OCI-LY7 (cell line): ENCODE measurements around the gene SASH1. TPM values are rescaled to one million over a fixed set of nuclear protein-coding genes. Genes with fewer than 3 reads are reported as not detected.

Experiments used
- BruUV-seq: library from RNA; stranded (reverse); fragments of 400-500 nt; replicated peaks from 2 replicates; lab custom pipeline; 2021; lab: Mats Ljungman, UMichigan
- CTCF ChIA-PET: fragments of 300-600 bp; sonication (Branson Sonifier 250); formaldehyde crosslinking; loops from one replicate; lab custom pipeline; 2022; ENCODE audit warnings: antibody characterized with exemption; ENCODE audit not compliant: unreplicated experiment; lab: Charles Lee
- POLR2A ChIA-PET: fragments of 300-600 bp; sonication (Branson Sonifier 250); formaldehyde crosslinking; loops from one replicate; lab custom pipeline; 2022; ENCODE audit warnings: antibody characterized with exemption; lab: Charles Lee
- DNase-seq: peaks from one replicate; pipeline ENCODE4 v3.0.0-alpha.2; 2015; ENCODE audit warnings: low spot score
- H2AFZ ChIP-seq: fragments of 200-600 bp; sonication (generic), shearing (Covaris generic); 2 replicates; pipeline ENCODE4 v1.6.1; 2014; ENCODE audit warnings: mild to moderate bottlenecking, antibody characterized with exemption, low read length, moderate library complexity
- H3K27ac ChIP-seq: fragments of 200-600 bp; sonication (generic); 2 replicates; pipeline ENCODE4 v1.5.1; 2014; ENCODE audit warnings: mixed run types, low read depth, mild to moderate bottlenecking, moderate library complexity, low read length, inconsistent platforms; ENCODE audit not compliant: poor library complexity, severe bottlenecking
- H3K36me3 ChIP-seq: fragments of 200-600 bp; sonication (generic); 2 replicates; pipeline ENCODE4 v1.6.1; 2014; ENCODE audit warnings: mild to moderate bottlenecking, antibody characterized with exemption, low read length, moderate library complexity, mixed read lengths; ENCODE audit not compliant: insufficient read depth
- H3K4me1 ChIP-seq: fragments of 200-600 bp; sonication (generic); 2 replicates; pipeline ENCODE4 v1.5.1; 2014; ENCODE audit warnings: mild to moderate bottlenecking, low read length; ENCODE audit not compliant: insufficient read depth, poor library complexity, severe bottlenecking
- H3K4me2 ChIP-seq: fragments of 200-600 bp; sonication (generic); 2 replicates; pipeline ENCODE4 v1.6.1; 2014; ENCODE audit warnings: mild to moderate bottlenecking, low read length
- H3K4me3 ChIP-seq: fragments of 200-600 bp; sonication (generic); 2 replicates; pipeline ENCODE4 v1.5.1; 2014; ENCODE audit warnings: mild to moderate bottlenecking, low read depth, low read length; ENCODE audit not compliant: poor library complexity, severe bottlenecking
- H3K79me2 ChIP-seq: fragments of 200-600 bp; sonication (generic); 2 replicates; pipeline ENCODE4 v1.6.1; 2016; ENCODE audit warnings: low read depth, mild to moderate bottlenecking, low read length, moderate library complexity, mixed read lengths; ENCODE audit not compliant: insufficient read depth
- H3K9me2 ChIP-seq: fragments of 200-600 bp; sonication (generic); 2 replicates; pipeline ENCODE4 v1.6.1; 2016; ENCODE audit warnings: mild to moderate bottlenecking, low read length, mixed read lengths; ENCODE audit not compliant: insufficient read depth
- H3K9me3 ChIP-seq: fragments of 200-600 bp; sonication (generic); 2 replicates; pipeline ENCODE4 v1.6.1; 2014; ENCODE audit warnings: mild to moderate bottlenecking, mixed run types, low read length, mixed read lengths
- H4K20me1 ChIP-seq: fragments of 200-600 bp; sonication (generic); 2 replicates; pipeline ENCODE4 v1.6.1; 2014; ENCODE audit warnings: mild to moderate bottlenecking, antibody characterized with exemption, low read length, moderate library complexity, mixed read lengths; ENCODE audit not compliant: insufficient read depth
- EZH2phosphoT487 ChIP-seq: fragments of 200-600 bp; sonication (generic); IDR thresholded peaks from 2 replicates; pipeline ENCODE4 v1.6.1; 2018; ENCODE audit warnings: low read depth, borderline replicate concordance, mild to moderate bottlenecking, mixed run types, antibody characterized with exemption, low read length, moderate library complexity, mixed read lengths
- intact Hi-C: fragments of 100-400 bp; cut with micrococcal nuclease; formaldehyde crosslinking; loops from one replicate; pipeline ENCODE4 v1.10.0; 2022; ENCODE audit not compliant: unreplicated experiment
- total RNA-seq, 2 experiments: library from RNA; depleted of rRNA in 1 of 2; stranded (reverse); fragments of >200 nt in 1 of 2; shearing (Covaris generic) in 1 of 2; gene quantifications; 2 replicates each; pipeline ENCODE4 v1.2.3, GENCODE V29; 2014 to 2022
- TF ChIP-seq, protein P1 (sequence below): fragments of 200-600 bp; sonication (generic); conservative IDR thresholded peaks from 2 replicates; pipeline ENCODE4 v1.5.1; 2014; ENCODE audit warnings: mild to moderate bottlenecking, antibody characterized with exemption, low read length, moderate library complexity, mixed read lengths

Gene SASH1
- total RNA-seq, 2 experiments from 2014 or later = not detected

DNA sequence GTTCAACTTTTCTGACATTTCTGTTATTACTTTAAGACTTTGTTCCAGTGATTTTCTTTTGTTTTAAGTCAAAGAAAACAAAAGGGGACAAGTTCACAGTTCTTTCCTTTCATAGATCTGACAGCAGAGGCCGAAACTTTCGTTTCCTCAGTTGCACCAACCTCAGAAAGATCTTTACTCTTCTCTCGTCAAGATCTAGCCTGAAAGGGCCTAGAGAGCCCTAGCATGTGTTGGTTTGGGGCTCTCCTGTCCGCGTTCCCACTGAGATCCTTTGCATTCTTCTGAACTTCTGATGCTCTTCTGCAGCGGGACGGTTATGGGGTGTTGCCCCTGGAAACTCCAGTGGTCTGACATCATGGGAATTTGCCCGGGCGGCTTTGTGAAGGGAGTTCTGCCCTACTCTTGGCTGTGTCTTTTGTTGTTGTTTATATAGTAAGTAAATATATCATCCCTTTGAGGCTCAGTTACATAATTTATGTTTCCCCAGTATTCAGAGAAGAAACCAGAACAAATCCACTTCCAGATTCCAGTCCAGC is 129.1 kb downstream of the SASH1 start:
- CTCF ChIA-PET = no interaction called here
- intact Hi-C loops = no loop called here
- no TSS peak for BruUV-seq

GRCh38 chr6:148472171-148473105 is 129.8 kb downstream of the SASH1 start:
- Histone ChIP-seq H3K4me1 (no peaks in the 10 kb centered on the region), H3K4me2 (no peak overlapping the region), H3K9me2 (no peaks in the 10 kb centered on the region), H3K4me3 (no peak overlapping the region), H4K20me1 (no peaks in the 10 kb centered on the region), H3K36me3 (no peaks in the 10 kb centered on the region), H3K27ac (no peak overlapping the region), H3K9me3 (no peaks in the 10 kb centered on the region), H2AFZ (no peak overlapping the region), H3K79me2 (no peaks in the 10 kb centered on the region)
- ChIA-PET POLR2A (interaction anchor here (0.8 kb wide), 1 partner anchor 1597 kb away, joined by 4 read pairs; no protein-coding TSS in a partner anchor), CTCF (no interaction called here)
- no TSS peak for BruUV-seq
- TF ChIP-seq, protein P1, sequence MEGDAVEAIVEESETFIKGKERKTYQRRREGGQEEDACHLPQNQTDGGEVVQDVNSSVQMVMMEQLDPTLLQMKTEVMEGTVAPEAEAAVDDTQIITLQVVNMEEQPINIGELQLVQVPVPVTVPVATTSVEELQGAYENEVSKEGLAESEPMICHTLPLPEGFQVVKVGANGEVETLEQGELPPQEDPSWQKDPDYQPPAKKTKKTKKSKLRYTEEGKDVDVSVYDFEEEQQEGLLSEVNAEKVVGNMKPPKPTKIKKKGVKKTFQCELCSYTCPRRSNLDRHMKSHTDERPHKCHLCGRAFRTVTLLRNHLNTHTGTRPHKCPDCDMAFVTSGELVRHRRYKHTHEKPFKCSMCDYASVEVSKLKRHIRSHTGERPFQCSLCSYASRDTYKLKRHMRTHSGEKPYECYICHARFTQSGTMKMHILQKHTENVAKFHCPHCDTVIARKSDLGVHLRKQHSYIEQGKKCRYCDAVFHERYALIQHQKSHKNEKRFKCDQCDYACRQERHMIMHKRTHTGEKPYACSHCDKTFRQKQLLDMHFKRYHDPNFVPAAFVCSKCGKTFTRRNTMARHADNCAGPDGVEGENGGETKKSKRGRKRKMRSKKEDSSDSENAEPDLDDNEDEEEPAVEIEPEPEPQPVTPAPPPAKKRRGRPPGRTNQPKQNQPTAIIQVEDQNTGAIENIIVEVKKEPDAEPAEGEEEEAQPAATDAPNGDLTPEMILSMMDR = no peak
- no peak for TF ChIP-seq EZH2phosphoT487
- DNase-seq = no peak
- intact Hi-C loops = no loop called here

More for the DNA sequence above, 129.1 kb downstream of the SASH1 start:
- no peak for DNase-seq
- Histone ChIP-seq H2AFZ (no peak overlapping the region), H3K27ac (no peak overlapping the region), H3K9me2 (no peaks in the 10 kb centered on the region), H3K79me2 (no peaks in the 10 kb centered on the region), H3K36me3 (no peaks in the 10 kb centered on the region), H3K4me1 (no peaks in the 10 kb centered on the region), H3K9me3 (no peaks in the 10 kb centered on the region), H3K4me2 (no peak overlapping the region), H3K4me3 (no peak overlapping the region), H4K20me1 (no peaks in the 10 kb centered on the region)
- POLR2A ChIA-PET = interaction anchor here (0.8 kb wide), 1 partner anchor 1597 kb away, joined by 4 read pairs; no protein-coding TSS in a partner anchor
- no peak for TF ChIP-seq EZH2phosphoT487
- TF ChIP-seq, protein P1 = no peak

GRCh38 chr6:148479497-148479896 is 136.9 kb downstream of the SASH1 start:
- ChIA-PET CTCF (no interaction called here), POLR2A (no interaction called here)
- no peak for DNase-seq
- Histone ChIP-seq H3K4me2 (no peak overlapping the region), H3K4me3 (no peak overlapping the region), H3K27ac (no peak overlapping the region), H3K79me2 (no peaks in the 10 kb centered on the region), H3K36me3 (no peaks in the 10 kb centered on the region), H3K9me2 (no peaks in the 10 kb centered on the region), H4K20me1 (no peaks in the 10 kb centered on the region), H2AFZ (no peak overlapping the region), H3K4me1 (no peaks in the 10 kb centered on the region), H3K9me3 (no peaks in the 10 kb centered on the region)
- intact Hi-C loops = no loop called here
- no peak for TF ChIP-seq EZH2phosphoT487
- TF ChIP-seq, protein P1 = no peak
- no TSS peak for BruUV-seq
